Osteocyte (in vitro differentiated cells): ENCODE results near the gene CADM2. TPM values are rescaled to one million over a fixed set of nuclear protein-coding genes. Genes with fewer than 3 reads are reported as not detected.

Experiments
- DNase-seq: peaks from one replicate; pipeline ENCODE4 v3.0.0; 2021; ENCODE audit warnings: mixed read lengths; ENCODE audit not compliant: unreplicated experiment; ENCODE audit errors: extremely low spot score
- H3K27ac Mint-ChIP-seq: one replicate; pipeline ENCODE4 v1.8.0; 2021; ENCODE audit warnings: mild to moderate bottlenecking, mixed read lengths; ENCODE audit not compliant: unreplicated experiment
- H3K27me3 Mint-ChIP-seq: one replicate; pipeline ENCODE4 v1.8.0; 2021; ENCODE audit warnings: mixed read lengths; ENCODE audit not compliant: unreplicated experiment
- H3K36me3 Mint-ChIP-seq: one replicate; pipeline ENCODE4 v1.8.0; 2021; ENCODE audit warnings: mixed read lengths; ENCODE audit not compliant: unreplicated experiment
- H3K4me1 Mint-ChIP-seq: one replicate; pipeline ENCODE4 v1.8.0; 2021; ENCODE audit warnings: mixed read lengths; ENCODE audit not compliant: unreplicated experiment
- H3K4me3 Mint-ChIP-seq: one replicate; pipeline ENCODE4 v1.8.0; 2021; ENCODE audit warnings: mild to moderate bottlenecking, moderate library complexity, mixed read lengths; ENCODE audit not compliant: unreplicated experiment
- H3K9me3 Mint-ChIP-seq: one replicate; pipeline ENCODE4 v1.8.0; 2021; ENCODE audit warnings: mixed read lengths; ENCODE audit not compliant: unreplicated experiment
- total RNA-seq: library from RNA; stranded (reverse); gene quantifications from 2 replicates; pipeline ENCODE4 v1.2.1, GENCODE V29; 2021
- TF ChIP-seq, protein P1 (sequence below): fragments of 200-600 bp; sonication (generic); IDR thresholded peaks from 2 replicates; pipeline ENCODE4 v1.5.0; 2021; ENCODE audit warnings: antibody characterized with exemption, mild to moderate bottlenecking, moderate library complexity

Gene CADM2
- total RNA-seq, 1 donor from 2014 or later: 1.5 TPM

GRCh38 chr3:85081191-85081906, 122.6 kb downstream of the CADM2 start:
- H3K4me1 Mint-ChIP-seq: no peaks in the 10 kb centered on the region
- H3K4me3 Mint-ChIP-seq: no peak overlapping the region
- no peaks in the 10 kb centered on the region for H3K36me3 Mint-ChIP-seq
- H3K27me3 Mint-ChIP-seq: no peaks in the 10 kb centered on the region
- H3K27ac Mint-ChIP-seq: no peak overlapping the region
- H3K9me3 Mint-ChIP-seq: no peaks in the 10 kb centered on the region
- DNase-seq: no peak
- TF ChIP-seq, protein P1, sequence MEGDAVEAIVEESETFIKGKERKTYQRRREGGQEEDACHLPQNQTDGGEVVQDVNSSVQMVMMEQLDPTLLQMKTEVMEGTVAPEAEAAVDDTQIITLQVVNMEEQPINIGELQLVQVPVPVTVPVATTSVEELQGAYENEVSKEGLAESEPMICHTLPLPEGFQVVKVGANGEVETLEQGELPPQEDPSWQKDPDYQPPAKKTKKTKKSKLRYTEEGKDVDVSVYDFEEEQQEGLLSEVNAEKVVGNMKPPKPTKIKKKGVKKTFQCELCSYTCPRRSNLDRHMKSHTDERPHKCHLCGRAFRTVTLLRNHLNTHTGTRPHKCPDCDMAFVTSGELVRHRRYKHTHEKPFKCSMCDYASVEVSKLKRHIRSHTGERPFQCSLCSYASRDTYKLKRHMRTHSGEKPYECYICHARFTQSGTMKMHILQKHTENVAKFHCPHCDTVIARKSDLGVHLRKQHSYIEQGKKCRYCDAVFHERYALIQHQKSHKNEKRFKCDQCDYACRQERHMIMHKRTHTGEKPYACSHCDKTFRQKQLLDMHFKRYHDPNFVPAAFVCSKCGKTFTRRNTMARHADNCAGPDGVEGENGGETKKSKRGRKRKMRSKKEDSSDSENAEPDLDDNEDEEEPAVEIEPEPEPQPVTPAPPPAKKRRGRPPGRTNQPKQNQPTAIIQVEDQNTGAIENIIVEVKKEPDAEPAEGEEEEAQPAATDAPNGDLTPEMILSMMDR: no peak

- Mint-ChIP-seq H3K4me1 (no peaks in the 10 kb centered on the region), H3K27me3 (no peaks in the 10 kb centered on the region), H3K9me3 (no peaks in the 10 kb centered on the region), H3K4me3 (no peak overlapping the region), H3K27ac (no peak overlapping the region), H3K36me3 (no peaks in the 10 kb centered on the region)
- TF ChIP-seq, protein P1: no peak
- DNase-seq: no peak
Observed at GRCh38 chr3:85090495-85090894, 131.7 kb downstream of the CADM2 start.

- no peak for DNase-seq
- no peaks in the 10 kb centered on the region for H3K4me1 Mint-ChIP-seq
- H3K9me3 Mint-ChIP-seq: peaks cover 8% of the 10 kb centered on the region
- H3K27ac Mint-ChIP-seq: no peak overlapping the region
- H3K4me3 Mint-ChIP-seq: no peak overlapping the region
- TF ChIP-seq, protein P1: no peak
- no peaks in the 10 kb centered on the region for H3K36me3 Mint-ChIP-seq
- no peaks in the 10 kb centered on the region for H3K27me3 Mint-ChIP-seq
Observed at GRCh38 chr3:85100316-85100715, 141.5 kb downstream of the CADM2 start.

DNA sequence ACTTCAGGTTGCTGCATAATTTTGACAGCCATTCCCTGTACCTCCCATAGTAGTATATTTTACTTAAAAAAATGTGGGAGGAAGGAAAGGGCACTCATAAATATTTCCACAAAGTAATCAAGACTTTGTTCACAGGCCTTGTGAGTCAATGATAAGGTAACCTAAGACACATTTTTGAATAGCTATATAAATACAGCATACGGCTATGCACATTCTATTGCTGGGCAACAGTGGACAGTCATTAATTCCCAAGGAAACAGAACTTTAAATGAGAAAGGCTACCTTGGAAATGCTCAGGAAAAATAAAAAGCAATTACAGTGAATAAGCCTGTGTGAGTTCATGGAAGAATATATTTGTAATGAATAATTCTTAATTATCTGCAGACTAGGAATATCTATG, 144.0 kb downstream of the CADM2 start:
- TF ChIP-seq, protein P1: no peak
- Mint-ChIP-seq H3K4me3 (no peak overlapping the region), H3K27ac (no peak overlapping the region), H3K27me3 (no peaks in the 10 kb centered on the region), H3K4me1 (no peaks in the 10 kb centered on the region), H3K36me3 (no peaks in the 10 kb centered on the region), H3K9me3 (peaks cover 8% of the 10 kb centered on the region)
- DNase-seq: no peak

DNA sequence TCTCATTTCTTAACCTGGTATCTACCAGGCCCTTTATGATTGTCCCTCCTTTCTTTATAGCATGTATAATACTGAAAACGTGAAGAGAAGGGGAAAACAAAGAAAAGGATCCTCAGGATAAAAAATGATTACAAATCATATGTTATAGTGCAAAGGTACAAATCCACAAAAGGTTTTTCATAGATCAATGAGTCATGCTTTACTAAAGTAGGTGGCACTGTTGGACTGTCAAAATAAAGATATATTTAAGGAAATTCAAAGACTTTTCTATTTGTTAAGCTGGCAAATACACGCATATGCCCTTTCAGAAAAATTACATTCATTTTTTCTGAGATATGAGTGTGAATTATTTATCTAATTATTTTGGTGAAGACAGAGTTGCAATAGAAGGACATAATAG, 151.6 kb downstream of the CADM2 start:
- Mint-ChIP-seq H3K4me1 (no peaks in the 10 kb centered on the region), H3K27me3 (peaks cover 11% of the 10 kb centered on the region), H3K9me3 (no peaks in the 10 kb centered on the region), H3K4me3 (no peak overlapping the region), H3K36me3 (no peaks in the 10 kb centered on the region), H3K27ac (no peak overlapping the region)
- DNase-seq: no peak
- TF ChIP-seq, protein P1: no peak
